GDM1 (cell line): ENCODE measurements around the gene FRAS1.
"Not testable (repeated sequence)": the region's sequence is repeated elsewhere in the genome, so short reads cannot be mapped to it uniquely, and the experiment has no call there.

Experiments
- DNase-seq: peaks from one replicate; lab custom pipeline; 2025; lab: John Stamatoyannopoulos, UW

The FRAS1 gene

DNA sequence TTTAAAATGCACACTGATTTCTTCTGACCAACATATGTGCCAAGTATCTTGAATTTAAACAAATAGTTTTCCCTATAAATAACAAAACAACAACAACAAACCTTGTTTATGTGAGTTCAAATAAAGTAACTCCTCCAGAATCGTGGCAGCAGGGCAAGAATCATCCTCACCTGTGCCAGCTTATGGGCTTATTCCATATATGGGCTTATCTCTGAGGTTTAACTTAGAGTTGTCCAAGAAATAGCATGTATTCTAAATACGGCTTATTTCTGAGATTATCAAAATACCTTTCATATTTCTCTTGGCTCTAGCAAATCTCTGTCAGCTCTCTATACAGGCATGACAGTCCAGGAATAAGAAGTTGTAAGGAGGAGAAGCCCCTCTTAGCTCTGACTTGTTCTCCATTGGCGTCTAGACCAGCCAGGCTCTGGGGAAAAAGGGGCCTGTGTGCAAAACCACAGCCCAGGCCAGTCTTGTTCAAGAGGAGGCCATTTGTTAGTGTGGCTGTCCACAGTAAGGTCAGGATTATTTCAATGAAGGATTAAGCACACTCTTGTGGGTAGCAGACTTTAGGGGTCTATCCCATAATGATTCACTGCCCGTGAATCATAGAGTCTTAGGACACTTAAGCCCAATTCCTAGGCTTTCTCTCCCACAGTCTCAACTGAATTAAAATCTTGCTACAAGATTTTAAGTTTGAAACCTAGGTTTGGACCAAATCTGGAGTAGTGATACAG lies 63.2 kb downstream of the FRAS1 start:
- no peak for DNase-seq

DNA sequence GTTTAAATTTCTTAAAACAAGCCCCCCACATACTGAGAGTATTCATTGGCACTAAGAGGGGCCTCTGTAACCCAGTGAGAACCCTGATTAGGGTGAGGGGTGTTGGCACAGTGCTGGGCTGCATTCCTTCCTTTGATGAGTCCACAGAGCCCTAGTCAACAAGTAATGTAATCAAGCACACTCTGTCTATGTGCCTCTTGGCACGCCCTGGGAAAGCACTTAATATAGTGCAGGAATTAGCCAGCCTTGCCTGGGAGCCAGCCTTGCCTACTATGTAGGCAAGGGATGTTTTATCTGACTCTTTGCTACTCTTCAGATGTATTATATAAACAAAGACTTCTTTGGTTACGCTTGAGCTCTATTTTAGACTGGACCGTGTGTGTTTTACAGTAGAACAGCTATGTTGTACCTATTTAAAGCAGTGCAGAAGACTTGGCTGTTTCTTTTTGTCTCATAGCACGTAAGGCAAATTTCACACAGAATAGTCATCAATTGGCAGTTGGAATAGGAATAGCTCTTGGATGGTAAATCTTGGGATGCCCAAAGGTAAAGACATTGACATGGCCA lies 64.3 kb downstream of the FRAS1 start:
- no peak for DNase-seq

DNA sequence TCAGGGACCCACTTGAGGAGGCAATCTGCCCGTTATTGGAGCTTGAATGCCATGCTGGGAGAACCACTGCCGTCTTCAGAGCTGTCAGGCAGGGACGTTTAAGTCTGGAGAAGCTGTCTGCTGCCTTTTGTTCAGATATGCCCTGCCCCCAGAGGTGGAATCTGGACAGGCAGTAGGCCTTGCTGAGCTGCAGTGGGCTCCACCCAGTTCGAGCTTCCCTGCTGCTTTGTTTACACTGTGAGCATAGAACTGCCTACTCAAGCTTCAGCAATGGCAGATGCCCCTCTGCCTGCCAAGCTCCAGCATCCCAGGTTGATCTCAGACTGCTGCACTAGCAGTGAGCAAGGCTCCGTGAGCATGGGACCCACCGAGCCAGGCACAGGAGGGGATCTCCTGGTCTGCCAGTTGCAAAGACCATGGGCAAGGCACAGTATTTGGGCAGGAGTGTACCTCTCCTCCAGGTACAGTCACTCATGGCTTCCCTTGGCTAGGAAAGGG lies 68.8 kb downstream of the FRAS1 start:
- DNase-seq, result not testable (repeated sequence)

DNA sequence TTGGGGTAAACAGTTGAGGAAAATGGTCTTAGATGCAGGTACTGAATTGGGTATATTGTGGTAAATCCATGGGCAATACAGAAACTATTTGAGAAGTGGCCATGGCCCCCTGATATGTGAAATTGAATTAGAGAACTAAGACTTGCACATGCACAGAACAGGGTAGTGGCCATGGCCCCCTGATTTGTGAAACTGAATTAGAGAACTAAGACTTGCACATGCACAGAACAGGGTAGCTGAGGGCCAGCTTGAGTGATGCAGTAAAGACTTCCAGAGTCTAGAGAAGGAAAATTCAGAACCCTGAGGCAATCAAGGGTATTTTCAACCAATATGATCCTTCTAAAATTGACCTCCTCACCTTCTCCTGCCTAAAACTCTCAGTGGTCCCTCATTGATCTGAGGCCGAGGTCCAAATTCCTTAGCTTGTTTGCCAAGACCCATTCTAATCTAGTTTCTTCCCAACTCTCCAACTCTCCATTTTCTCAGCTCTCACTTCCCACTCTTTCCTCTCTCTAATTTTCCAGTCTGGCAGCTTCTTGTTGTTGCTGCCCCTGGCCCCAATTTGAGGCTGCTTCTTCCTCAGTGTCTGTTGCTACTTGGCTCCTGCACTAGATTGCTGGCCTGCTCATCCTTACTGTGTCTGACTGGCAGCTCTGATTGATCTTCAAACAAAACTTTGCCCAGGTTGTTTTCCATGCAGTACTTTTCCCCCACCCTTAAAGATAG lies 72.4 kb downstream of the FRAS1 start:
- DNase-seq, result no peak

DNA sequence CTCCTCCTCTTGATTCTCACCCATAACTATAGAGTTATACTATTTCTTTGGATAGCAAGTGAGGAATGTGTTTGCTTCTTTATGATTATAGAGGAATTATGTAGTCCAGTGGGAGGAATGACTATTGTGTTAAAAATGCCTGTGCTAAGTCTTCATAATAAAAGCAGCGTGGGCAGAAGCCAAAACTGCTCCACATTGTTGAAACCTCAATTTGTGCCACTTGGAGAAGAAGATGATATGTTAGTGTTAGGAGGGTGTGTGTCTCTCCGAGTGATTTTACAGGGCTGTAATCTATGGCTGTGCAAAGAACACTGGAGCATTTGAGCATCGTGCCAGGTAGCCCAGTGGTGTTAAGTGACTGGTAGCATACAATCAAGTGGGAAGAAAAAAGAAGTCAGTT lies 74.3 kb downstream of the FRAS1 start:
- DNase-seq, result no peak

DNA sequence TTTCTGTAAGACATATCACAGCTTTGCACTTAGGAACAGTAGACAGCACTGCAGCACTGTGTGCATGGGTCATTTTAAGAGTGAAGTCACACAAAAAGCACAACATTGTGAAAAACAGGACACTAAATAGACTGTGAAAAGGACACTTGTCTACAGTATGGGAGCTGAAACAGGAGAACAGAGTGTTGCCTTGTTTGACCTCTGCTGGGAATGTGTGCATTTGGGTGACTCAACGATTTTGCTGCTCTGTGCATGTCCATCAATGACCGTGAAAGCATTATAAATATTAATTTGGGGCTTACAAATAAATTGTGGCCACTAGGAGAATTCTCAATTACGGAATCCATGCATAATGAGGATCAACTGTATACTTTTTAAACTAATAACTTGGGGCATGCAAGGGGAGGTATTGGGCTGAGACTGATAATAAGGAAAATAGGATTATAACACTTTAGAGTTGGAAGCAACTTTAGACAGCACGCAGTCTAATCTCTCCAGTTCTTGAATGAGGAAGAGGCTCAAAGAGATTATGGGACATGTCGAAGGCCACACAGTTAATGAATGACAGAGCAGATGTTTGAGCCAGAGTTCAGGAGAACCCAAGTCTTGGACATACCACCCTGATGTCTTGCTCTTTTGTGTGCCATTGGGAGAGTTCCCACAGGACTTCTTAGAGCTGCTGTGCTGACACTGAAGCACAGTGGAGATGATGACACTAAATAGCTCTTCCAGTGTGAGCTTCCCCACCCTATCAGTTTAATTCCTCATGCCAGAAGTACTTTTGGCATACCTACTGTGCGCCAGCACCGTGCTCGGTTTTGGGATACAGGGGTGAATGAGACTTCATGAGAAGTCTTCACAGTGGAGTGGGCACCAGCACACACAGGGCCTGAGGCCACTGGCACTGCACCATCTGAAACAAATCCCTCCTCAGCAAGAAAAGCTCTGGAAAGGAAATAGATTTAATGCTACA lies 79.3 kb downstream of the FRAS1 start:
- no peak for DNase-seq

DNA sequence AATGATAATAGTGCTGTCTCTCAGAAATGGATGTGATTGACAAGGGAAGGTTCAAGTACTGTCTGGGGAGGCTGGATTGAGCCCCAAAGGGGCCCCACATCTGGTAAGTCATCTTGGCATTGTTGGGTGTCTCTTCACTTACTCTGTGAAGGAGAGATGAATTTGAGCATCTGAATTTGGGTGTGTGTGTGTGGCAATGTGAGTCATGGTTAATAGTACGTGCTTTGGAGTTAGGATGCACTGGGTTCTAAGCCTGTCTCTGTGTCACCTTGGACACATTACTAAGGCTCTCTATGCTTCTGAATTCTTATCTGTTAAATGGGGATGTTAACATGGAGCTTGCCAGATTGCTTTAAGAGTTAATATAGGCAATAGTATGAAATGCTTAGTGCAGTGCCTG lies 80.4 kb downstream of the FRAS1 start:
- no peak for DNase-seq

DNA sequence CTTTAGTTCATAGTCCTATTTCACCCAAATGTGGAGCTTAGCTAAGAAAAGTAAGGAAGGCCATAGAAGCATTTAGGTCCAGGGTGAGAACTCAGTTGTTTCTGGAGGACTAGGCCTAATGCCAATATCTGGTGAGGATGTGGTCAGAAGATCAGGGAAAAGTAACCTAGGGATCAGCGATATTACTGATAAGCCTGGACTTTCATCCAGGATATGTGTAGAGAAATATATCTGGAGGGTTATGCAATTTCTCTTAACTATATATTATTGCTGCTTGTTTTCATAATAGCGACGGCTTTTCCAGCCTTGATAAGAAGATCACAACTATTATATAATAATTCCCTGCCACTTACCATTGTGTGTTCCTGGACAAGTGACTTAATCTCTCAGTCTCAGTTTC lies 81.1 kb downstream of the FRAS1 start:
- no peak for DNase-seq

DNA sequence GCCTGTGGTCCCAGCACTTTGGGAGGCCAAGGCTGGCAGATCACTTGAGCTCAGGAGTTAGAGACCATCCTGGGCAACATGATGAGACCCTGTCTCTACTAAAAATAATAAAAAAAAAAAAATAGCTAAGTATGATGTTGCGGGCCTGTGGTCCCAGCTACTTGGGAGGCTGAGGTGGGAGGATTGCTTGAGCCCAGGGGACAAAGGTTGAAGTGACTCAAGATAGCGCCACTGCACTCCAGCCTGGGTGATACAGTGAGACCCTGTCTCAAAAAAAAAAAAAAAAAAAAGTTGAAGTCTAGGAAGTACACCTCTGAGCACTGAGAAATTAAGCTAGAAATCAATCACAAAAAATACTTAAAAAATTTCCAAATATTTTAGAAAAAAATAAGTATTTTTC lies 86.5 kb downstream of the FRAS1 start:
- no peak for DNase-seq

DNA sequence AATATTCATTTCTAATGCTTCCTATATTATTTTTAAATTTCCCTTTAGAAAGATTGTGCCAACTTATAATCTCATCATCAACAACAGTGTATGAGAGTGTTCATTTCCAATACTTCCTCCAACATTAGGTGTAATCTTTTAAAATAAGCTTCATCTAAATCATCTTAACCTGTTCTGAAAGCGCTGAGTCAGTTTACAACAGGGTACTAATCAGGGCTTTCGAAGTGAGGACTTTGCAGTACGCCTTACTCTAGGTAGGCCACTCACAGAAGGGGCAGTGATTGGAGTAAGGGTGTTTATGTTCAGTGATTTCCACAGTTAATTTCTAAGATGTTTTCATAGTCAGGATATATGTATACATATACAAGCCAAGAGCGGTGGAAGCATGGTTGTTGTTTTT lies 87.9 kb downstream of the FRAS1 start:
- DNase-seq, result no peak

DNA sequence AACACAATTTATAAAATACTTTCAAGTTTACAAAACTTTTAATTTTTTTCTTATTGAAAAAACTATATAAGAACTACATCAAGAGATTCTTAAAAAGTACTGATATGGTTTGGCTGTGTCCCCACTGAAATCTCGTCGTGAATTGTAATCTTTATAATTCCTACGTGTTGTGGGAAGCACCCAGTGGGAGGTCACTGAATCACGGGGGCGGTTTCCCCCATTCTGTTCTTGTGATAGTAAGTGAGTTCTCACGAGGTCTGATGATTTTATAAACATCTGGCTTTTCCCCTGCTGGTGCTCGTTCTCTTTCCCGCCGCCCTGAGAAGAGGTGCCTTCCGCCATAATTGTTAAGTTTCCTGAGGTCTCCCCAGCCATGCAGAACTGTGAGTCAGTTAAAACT lies 88.5 kb downstream of the FRAS1 start:
- no peak for DNase-seq

DNA sequence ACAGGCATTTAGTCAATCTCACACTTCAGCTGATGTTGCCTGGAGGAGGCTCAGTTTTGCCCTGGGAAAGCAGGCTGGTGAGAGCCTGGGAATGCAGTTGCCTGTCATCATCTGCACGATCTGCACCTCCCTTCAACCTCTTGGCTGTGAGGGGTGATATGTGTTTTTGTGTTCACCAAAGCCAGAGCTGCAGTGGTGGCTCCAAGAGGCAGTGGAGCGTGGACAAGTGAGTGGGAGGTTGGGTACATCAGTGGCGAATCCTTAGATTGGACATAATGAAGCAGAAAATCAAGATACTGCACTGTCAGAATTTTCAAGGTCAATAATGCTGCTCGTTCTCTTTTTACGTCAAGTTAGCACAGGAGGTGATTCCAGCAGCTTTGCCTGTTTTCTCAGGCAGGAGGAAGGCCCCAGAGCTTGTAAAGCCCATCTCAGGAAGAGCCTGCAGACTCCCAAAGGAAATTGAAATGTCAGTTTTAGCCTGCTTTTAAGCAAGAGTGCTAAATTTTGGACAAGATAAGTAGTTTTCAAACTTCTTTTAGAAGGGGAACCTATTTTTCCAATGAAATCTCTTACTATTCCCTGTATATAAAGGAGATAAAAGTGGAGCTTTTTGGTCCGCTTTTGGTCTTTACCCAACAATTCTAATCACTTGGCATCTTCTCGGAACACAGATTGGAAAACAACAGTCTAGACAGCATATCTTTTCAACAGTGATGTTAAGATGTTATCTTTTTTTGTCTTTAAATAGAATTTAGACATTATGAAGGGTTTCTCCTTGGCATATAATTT lies 92.8 kb downstream of the FRAS1 start:
- DNase-seq, result no peak

DNA sequence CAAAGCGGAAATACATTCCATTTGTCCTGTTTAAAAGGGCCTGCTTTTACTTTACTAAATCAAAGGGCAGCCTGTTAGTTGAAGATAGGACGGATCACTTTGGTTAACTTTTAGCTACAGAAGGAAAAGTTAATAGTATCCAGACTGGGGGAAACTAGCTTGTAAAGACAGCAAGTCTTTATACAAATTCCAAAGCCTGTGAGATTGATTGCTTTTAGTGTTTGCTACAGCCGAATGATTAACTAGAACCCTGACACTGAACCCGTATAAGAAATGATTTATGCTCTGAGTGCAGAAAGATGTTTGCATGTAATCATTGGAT lies 93.4 kb downstream of the FRAS1 start:
- DNase-seq, result no peak

DNA sequence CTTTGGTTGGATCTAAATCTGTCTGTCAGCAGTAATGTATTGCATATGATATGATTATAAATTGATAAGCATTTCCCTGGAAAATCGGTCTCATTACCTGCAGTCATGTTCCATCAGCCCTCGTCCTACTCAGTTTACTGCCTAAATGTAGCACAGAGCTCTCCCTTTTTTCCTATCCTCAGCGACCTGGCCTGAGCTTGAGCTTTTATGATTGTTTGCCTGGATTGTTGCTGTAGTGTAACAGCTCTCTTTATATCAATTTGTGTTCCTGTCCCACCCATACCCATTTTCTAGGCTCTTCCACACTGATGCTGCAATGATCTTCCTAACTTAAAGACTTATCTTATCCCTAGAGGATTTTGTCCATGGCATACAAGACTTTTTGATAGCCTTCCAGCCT lies 95.7 kb downstream of the FRAS1 start:
- DNase-seq, result no peak

DNA sequence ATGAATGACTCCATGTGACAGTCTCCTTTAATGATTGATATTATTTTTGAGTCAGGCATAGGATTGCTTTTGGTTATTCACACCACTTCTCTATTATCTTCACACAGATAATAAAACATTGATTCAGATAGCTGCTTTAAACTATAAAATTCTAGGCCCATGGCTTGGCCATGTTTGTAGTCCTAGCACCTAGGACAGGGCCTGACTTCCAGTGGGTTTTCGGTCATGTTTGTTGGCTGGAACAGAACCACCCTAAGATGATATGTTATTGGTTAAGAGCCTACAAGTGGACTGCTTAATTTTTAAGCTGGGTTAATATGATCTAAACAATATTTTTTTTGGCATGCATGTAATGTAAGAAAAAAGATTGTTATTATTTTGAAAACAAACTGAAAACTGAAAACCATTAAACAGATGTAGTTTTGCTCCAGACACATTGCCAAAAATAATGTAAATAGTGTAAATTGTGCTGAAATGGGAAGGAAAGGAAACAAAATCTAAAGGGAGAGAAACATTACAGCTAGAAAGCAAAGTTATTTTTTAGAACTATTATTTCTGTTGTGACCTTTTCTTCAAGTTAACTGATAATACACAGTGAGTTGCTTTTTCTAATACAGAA lies 98.0 kb downstream of the FRAS1 start:
- no peak for DNase-seq

DNA sequence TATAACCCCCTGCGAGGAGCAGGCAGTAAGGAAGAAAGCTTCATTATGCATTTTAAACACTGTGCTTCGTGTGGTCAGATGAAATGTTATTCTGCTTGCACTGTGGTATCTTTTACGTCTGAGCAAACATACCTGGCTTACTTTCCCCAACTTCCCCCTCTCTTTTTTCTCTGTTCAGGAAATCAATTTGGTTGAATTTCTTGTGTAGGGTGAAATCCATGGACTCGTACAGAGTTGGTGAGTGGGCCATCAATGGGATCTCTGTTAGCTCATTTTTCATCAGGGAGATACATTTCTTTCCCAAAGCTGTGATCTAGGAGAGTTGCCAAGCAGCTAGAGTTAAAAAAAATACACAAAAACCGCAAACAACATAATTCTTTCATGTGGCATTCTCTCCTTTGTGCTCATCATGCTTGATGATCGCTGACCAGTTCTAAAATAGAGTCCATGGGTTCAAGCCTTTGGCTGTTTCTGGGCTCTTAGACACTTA lies 98.5 kb downstream of the FRAS1 start:
- DNase-seq, result no peak

DNA sequence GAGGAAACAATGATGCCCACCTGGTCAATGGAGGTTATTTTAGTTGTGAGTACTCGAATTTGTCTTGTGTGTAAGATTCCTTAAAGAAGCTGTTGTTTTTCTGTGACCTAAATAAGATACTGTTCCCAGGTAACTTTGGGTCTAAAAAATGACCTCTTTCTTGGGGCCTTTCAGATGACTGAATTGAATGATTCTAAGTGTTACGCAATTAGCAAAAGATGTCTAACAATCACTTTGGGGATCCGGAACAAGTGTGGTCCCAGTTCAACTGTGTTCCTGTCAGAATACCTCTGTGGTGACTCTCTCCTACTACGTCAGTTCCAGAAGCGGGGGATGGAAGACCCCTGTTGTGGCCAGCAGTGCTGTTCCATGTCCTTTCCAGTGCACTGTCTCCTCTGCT lies 99.4 kb downstream of the FRAS1 start:
- DNase-seq, result no peak

DNA sequence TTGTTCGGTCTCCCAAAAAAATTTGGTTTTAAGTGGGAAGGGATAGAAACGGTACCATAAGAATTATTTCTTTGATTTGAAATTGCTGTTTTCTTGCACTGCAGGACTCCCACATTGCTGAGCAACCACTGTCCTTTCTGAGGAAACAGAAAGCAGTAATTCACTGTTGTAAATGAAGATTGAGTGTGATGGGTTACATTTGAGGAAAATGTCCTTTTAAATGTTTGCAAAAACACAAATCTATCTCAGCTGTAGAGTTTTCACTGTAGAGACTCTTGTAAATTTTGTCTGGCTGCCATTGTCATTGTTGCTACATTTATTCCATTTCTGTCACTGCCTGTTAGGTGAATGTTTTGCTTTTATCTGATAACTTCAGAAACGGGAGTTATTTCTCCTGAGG lies 105.2 kb downstream of the FRAS1 start:
- DNase-seq, result no peak

DNA sequence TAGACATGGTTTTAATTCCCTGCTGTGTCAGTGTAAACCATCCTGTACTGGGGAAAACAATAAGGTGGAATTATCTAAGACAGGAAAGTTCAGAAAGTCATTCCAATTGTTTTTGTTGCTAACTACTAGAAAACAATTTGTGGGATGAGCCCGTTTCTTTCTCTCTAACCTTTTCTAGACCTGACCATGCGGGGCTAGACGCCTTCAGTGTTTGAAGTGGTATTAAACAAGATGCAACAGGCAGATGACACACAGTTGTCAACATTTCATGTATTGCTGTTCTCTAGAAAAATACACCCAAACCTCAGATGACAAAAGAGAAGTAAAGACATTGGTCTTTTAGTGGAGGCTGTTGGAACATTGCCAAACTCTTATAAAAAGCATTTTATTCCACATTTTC lies 105.7 kb downstream of the FRAS1 start:
- DNase-seq, result no peak

DNA sequence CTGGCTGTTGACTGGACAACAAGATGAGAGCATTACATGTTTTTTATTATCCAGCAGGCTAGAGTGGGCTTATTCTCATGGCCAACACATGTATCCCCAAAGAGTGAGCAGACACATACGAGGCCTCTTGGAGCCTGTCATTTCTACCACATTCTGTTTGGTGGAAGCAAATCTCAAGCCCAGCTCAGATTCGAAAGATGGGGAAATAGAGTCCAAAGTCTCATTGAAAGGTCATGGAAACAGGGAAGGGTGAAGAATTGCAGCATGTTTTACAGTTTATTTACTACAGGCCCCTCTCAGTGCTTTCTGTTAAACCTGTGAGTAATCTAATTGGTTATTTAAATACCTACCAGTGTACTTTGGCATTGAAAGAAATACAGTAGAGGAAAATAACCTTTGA lies 108.6 kb downstream of the FRAS1 start:
- DNase-seq, result no peak

DNA sequence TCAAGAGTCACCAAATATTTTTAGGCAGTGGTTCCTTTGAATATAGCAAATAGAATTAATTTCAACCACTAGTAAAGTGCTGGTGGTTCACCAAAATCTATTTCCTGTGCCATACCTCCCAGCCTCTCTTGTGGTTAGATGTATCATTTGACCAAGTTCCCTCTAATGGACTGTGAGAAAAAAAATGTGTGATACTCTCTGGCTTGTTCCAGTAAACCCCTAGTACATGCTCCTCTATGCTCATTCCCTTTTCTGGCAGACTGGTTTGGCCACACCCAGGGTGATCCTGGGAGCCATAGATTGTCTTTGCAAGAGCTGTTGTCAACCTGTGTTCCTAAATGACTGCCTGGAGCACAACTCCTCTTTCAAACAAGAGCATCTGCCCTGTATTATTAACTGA lies 109.5 kb downstream of the FRAS1 start:
- no peak for DNase-seq
